PC-9 (cell line): ENCODE results near the gene SMAP1. TPM values are rescaled to one million over a fixed set of nuclear protein-coding genes. Genes with fewer than 3 reads are reported as not detected.

ENCODE experiments used
- BruUV-seq: library from RNA; stranded (reverse); fragments of 400-500 nt; replicated peaks from 2 replicates; lab custom pipeline; 2021; lab: Mats Ljungman, UMichigan
- CTCF ChIA-PET: fragments of 300-600 bp; sonication (Branson Sonifier 250); formaldehyde crosslinking; loops from one replicate; lab custom pipeline; 2022; ENCODE audit warnings: antibody characterized with exemption; lab: Charles Lee
- POLR2A ChIA-PET: fragments of 300-600 bp; sonication (Branson Sonifier 250); formaldehyde crosslinking; loops from one replicate; lab custom pipeline; 2022; ENCODE audit warnings: antibody characterized with exemption; ENCODE audit not compliant: unreplicated experiment; lab: Charles Lee
- DNase-seq, 2 experiments: peaks; one replicate each; pipeline versions ENCODE4 v3.0.0 to v3.0.0-alpha.2; 2015 to 2022; ENCODE audit warnings: mixed read lengths in 1 of 2
- H2AFZ ChIP-seq: fragments of 200-600 bp; sonication (generic); 2 replicates; pipeline ENCODE4 v1.8.1; 2017; ENCODE audit warnings: antibody characterized with exemption
- H3F3A ChIP-seq: fragments of 200-600 bp; sonication (generic); 2 replicates; pipeline ENCODE4 v1.8.1; 2017; ENCODE audit warnings: antibody characterized with exemption, mild to moderate bottlenecking, low read depth; ENCODE audit not compliant: insufficient read depth
- H3K27ac ChIP-seq: fragments of 200-600 bp; sonication (generic); 2 replicates; pipeline ENCODE4 v1.6.1; 2016; ENCODE audit warnings: mixed run types
- H3K27me3 ChIP-seq: fragments of 200-600 bp; sonication (generic); 2 replicates; pipeline ENCODE4 v1.6.1; 2016; ENCODE audit warnings: low read depth, mixed run types; ENCODE audit not compliant: insufficient read depth
- H3K36me3 ChIP-seq: fragments of 200-600 bp; sonication (generic); 2 replicates; pipeline ENCODE4 v1.6.1; 2016; ENCODE audit warnings: low read depth, mixed run types
- H3K4me1 ChIP-seq: fragments of 200-600 bp; sonication (generic); replicated peaks from 2 replicates; pipeline ENCODE4 v1.6.1; 2016; ENCODE audit warnings: mixed run types; ENCODE audit not compliant: insufficient read depth
- H3K4me2 ChIP-seq: fragments of 200-600 bp; sonication (generic); 2 replicates; pipeline ENCODE4 v1.6.1; 2017; ENCODE audit warnings: mixed run types
- H3K4me3 ChIP-seq: fragments of 200-600 bp; sonication (generic); 2 replicates; pipeline ENCODE4 v1.6.1; 2016; ENCODE audit warnings: mixed run types
- H3K79me2 ChIP-seq: fragments of 200-600 bp; sonication (generic); 2 replicates; pipeline ENCODE4 v1.6.1; 2017; ENCODE audit warnings: low read depth, mixed run types
- H3K9me2 ChIP-seq: fragments of 200-600 bp; sonication (generic); 2 replicates; pipeline ENCODE4 v1.8.1; 2017; ENCODE audit warnings: mild to moderate bottlenecking; ENCODE audit not compliant: insufficient read depth
- H3K9me3 ChIP-seq: fragments of 200-600 bp; sonication (generic); 2 replicates; pipeline ENCODE4 v1.8.1; 2016; ENCODE audit warnings: low read depth; ENCODE audit not compliant: insufficient read depth
- H4K20me1 ChIP-seq: fragments of 200-600 bp; sonication (generic); 2 replicates; pipeline ENCODE4 v1.8.1; 2017; ENCODE audit not compliant: insufficient read depth
- EZH2 ChIP-seq: fragments of 200-600 bp; sonication (generic); IDR thresholded peaks from 2 replicates; pipeline ENCODE4 v1.8.0; 2017; ENCODE audit warnings: antibody characterized with exemption, low read depth
- intact Hi-C: fragments of 100-400 bp; cut with micrococcal nuclease; formaldehyde crosslinking; loops from one replicate; pipeline ENCODE4 v1.10.0; 2022; ENCODE audit not compliant: unreplicated experiment
- total RNA-seq: library from RNA; stranded (reverse); gene quantifications from 2 replicates; pipeline ENCODE4 v1.2.3, GENCODE V29; 2021
- TF ChIP-seq, protein P1 (sequence below): fragments of 200-600 bp; sonication (generic); conservative IDR thresholded peaks from 2 replicates; pipeline ENCODE4 v1.6.1; 2017; ENCODE audit warnings: mixed run types, antibody characterized with exemption, mild to moderate bottlenecking, moderate library complexity

SMAP1 gene
- total RNA-seq, 1 experiment from 2014 or later, result 29.3 TPM

DNA sequence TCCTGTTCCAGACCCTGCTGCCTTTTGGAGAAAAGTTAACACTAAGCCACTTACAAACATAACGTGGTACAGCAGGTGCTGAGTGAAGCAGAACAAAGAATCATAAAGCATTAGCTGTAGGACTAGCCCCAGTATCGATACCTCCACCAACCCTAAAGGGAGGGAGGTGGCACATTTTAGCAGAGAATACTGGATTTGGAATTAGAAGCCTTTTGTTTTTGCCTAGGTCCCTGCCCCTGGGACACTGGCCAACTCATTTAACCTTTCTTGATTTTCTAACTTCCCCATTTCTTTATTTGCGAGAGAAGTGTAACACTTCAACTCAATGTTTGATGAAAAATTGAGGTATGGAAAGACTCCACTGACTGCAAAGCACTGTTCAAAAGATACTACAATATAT lies 195.7 kb downstream of the SMAP1 start:
- H3K4me3 ChIP-seq, result no peak overlapping the region
- H4K20me1 ChIP-seq, result peaks cover 4% of the 10 kb centered on the region; the same call in 1 of the 2 replicates
- 0 out of 2 replicates have a peak, but pooled peaks cover 7% of the 10 kb centered on the region for H3K36me3 ChIP-seq
- no peaks in the 10 kb centered on the region for H3K79me2 ChIP-seq
- intact Hi-C loops, result no loop called here
- BruUV-seq, result no TSS peak
- H3K4me2 ChIP-seq, result no peak overlapping the region
- H3K4me1 ChIP-seq, result no peaks in the 10 kb centered on the region
- H3K9me2 ChIP-seq, result no peaks in the 10 kb centered on the region
- no peak for DNase-seq
- no peaks in the 10 kb centered on the region for H3K9me3 ChIP-seq
- no peaks in the 10 kb centered on the region for H3F3A ChIP-seq
- POLR2A ChIA-PET, result no interaction called here
- H3K27me3 ChIP-seq, result no peaks in the 10 kb centered on the region
- CTCF ChIA-PET, result interaction anchor here (0.6 kb wide), 1 partner anchor 19 kb away, joined by 6 read pairs; no protein-coding TSS in a partner anchor
- TF ChIP-seq EZH2, result no peak
- TF ChIP-seq, protein P1, sequence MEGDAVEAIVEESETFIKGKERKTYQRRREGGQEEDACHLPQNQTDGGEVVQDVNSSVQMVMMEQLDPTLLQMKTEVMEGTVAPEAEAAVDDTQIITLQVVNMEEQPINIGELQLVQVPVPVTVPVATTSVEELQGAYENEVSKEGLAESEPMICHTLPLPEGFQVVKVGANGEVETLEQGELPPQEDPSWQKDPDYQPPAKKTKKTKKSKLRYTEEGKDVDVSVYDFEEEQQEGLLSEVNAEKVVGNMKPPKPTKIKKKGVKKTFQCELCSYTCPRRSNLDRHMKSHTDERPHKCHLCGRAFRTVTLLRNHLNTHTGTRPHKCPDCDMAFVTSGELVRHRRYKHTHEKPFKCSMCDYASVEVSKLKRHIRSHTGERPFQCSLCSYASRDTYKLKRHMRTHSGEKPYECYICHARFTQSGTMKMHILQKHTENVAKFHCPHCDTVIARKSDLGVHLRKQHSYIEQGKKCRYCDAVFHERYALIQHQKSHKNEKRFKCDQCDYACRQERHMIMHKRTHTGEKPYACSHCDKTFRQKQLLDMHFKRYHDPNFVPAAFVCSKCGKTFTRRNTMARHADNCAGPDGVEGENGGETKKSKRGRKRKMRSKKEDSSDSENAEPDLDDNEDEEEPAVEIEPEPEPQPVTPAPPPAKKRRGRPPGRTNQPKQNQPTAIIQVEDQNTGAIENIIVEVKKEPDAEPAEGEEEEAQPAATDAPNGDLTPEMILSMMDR, result no peak
- H3K27ac ChIP-seq, result no peak overlapping the region
- no peak overlapping the region for H2AFZ ChIP-seq

- ChIA-PET POLR2A (no interaction called here), CTCF (no interaction called here)
- H3K27ac ChIP-seq, result no peak overlapping the region
- H4K20me1 ChIP-seq, result peaks cover 4% of the 10 kb centered on the region; the same call in 1 of the 2 replicates
- no peak overlapping the region for H3K4me2 ChIP-seq
- H3K27me3 ChIP-seq, result no peaks in the 10 kb centered on the region
- intact Hi-C loops, result no loop called here
- H3K4me1 ChIP-seq, result no peaks in the 10 kb centered on the region
- no TSS peak for BruUV-seq
- no peak for DNase-seq
- H3K9me2 ChIP-seq, result no peaks in the 10 kb centered on the region
- H3K9me3 ChIP-seq, result no peaks in the 10 kb centered on the region
- no peak overlapping the region for H2AFZ ChIP-seq
- no peaks in the 10 kb centered on the region for H3F3A ChIP-seq
- 0 out of 2 replicates have a peak, but pooled peaks cover 7% of the 10 kb centered on the region for H3K36me3 ChIP-seq
- no peaks in the 10 kb centered on the region for H3K79me2 ChIP-seq
- no peak for TF ChIP-seq EZH2
- TF ChIP-seq, protein P1, result no peak
- H3K4me3 ChIP-seq, result no peak overlapping the region
These were observed 196.7 kb downstream of the SMAP1 start for GRCh38 chr6:70864401-70864800.

- intact Hi-C loops, result no loop called here
- ChIA-PET POLR2A (no interaction called here), CTCF (no interaction called here)
- H3K9me3 ChIP-seq, result peaks cover 6% of the 10 kb centered on the region; the same call in 1 of the 2 replicates
- no TSS peak for BruUV-seq
- no peak for DNase-seq
- no peak for TF ChIP-seq EZH2
- TF ChIP-seq, protein P1, result no peak
- H3K4me3 ChIP-seq, result no peak overlapping the region
- H3K79me2 ChIP-seq, result no peaks in the 10 kb centered on the region
- H3K36me3 ChIP-seq, result no peaks in the 10 kb centered on the region
- H3F3A ChIP-seq, result no peaks in the 10 kb centered on the region
- no peaks in the 10 kb centered on the region for H3K27me3 ChIP-seq
- no peaks in the 10 kb centered on the region for H3K4me1 ChIP-seq
- H3K27ac ChIP-seq, result no peak overlapping the region
- no peaks in the 10 kb centered on the region for H3K9me2 ChIP-seq
- H4K20me1 ChIP-seq, result no peaks in the 10 kb centered on the region
- no peak overlapping the region for H2AFZ ChIP-seq
- H3K4me2 ChIP-seq, result no peak overlapping the region
These were observed 204.8 kb downstream of the SMAP1 start for GRCh38 chr6:70872469-70872868.
